Right ventricle myocardium inferior (tissue), 1 donor: ENCODE results near the gene CDH11. TPM values are rescaled to one million over a fixed set of nuclear protein-coding genes. Genes with fewer than 3 reads are reported as not detected.
A peak's percentile ranks its signal among the peaks of the same experiment; 100 is the strongest.

Experiments
- ATAC-seq: fragments of 200-7000 bp; cut with Tn5 transposase; one replicate; pipeline ENCODE4 v1.9.1; 2020; ENCODE audit warnings: mild to moderate bottlenecking, moderate library complexity
- DNase-seq: peaks from one replicate; pipeline ENCODE4 v3.0.0; 2021; ENCODE audit errors: missing footprints
- intact Hi-C: fragments of 100-400 bp; cut with DNase I; formaldehyde crosslinking; loops from one replicate; pipeline ENCODE4 v1.11.0; 2022
- total RNA-seq: library from RNA; stranded (reverse); fragmentation: NEBNext Ultra II Directional; extraction: Animal tissue kit (Norgen Biotek cat#: 25700); gene quantifications from one replicate; pipeline ENCODE4 v1.2.1, GENCODE V29; 2021
- donor health status: DM: no; HTN: yes; CAD: no; lungs with severe emphysema.

CDH11 gene
- total RNA-seq, 1 donor from 2014 or later, result 8.8 TPM

DNA sequence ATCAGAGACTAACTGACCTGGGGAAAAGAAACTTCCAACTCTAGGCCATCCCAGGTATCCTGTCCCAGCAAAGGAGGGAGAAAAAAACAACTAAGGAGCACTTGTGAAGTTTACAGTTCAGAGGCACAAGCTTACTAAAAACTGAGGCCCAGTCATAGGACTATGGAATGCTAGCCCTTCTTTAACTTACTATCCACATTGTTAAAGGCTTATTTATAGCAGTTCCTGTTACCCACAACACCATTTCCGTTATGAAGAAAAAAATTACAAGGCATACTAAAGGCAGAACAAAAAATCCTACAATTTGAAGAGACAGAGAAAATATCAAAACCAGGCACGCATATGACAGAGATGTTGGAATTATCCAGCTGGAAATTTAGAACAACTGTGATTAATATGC, 159.1 kb downstream of the CDH11 start:
- ATAC-seq (no peak), DNase-seq (no peak)
- intact Hi-C loops, result no loop called here

GRCh38 chr16:64957246-64957645, 164.6 kb downstream of the CDH11 start:
- no peak for ATAC-seq
- DNase-seq, result no peak

DNA sequence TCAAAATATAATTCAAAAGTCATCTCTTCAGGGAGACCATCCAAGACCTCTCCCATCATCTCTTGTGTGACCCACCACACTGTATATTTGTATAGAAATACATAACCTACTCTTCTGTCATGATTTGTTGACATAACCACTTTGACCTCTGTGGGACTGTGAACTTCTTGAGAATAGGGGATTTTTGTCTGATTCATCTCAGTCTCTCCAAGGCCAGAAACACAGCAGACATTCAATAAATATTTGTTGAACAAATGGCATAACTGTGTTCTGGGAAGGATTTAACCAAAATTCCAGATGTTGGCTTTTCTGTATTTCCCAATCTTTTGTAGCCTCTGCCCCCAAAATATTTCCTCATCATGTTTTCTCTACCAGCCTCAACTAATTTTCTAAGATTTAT, 169.7 kb downstream of the CDH11 start:
- peak; percentile 26 for ATAC-seq
- no peak for DNase-seq
- intact Hi-C loops, result no loop called here

More at GRCh38 chr16:64957246-64957645, 164.6 kb downstream of the CDH11 start:
- intact Hi-C loops, result no loop called here

GRCh38 chr16:64951193-64951592, 170.7 kb downstream of the CDH11 start:
- DNase-seq, result no peak
- no peak for ATAC-seq
- intact Hi-C loops, result no loop called here

- intact Hi-C loops, result no loop called here
- no peak for DNase-seq
- no peak for ATAC-seq
Measured at GRCh38 chr16:64950731-64951130, 171.1 kb downstream of the CDH11 start.

DNA sequence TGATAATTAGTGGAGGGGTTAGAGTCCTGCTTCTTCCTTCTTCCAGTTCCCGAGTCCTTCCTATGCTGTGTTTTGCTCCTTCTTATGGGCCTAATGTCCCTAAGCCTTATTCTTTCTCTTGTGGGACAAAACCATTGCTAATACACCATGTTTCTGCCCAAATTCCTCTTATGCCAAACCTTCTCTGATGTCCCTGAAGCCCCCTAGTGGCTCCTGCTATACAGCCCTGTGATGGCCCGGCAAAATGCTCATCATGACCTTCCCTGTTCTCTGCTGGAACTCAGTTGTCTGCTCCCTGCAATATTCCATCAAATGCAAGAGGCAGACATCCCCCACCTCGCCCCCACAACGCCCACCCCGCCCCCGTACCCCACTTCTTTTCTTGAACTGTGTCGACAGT, 171.6 kb downstream of the CDH11 start:
- DNase-seq (no peak), ATAC-seq (no peak)
- intact Hi-C loops, result no loop called here

DNA sequence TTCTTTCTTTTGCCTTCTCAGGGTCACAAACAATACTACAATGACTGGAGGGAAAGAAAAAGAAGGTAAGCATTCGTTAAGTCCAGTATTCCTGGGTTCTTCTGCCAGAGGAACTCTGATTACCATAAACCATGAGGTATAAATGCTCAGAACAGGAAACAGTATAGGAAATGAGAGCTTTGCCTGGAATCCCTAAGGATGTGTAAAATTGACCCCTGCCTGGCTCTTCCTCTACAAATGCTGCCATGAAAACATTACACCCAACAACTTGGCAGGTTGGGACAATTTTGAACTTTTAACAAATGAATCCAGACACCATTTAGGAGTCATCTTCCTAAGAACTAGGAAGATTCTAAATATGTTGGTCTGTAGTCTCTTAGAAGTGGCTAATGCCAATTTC, 173.8 kb downstream of the CDH11 start:
- ATAC-seq (no peak), DNase-seq (no peak)
- intact Hi-C loops, result no loop called here

DNA sequence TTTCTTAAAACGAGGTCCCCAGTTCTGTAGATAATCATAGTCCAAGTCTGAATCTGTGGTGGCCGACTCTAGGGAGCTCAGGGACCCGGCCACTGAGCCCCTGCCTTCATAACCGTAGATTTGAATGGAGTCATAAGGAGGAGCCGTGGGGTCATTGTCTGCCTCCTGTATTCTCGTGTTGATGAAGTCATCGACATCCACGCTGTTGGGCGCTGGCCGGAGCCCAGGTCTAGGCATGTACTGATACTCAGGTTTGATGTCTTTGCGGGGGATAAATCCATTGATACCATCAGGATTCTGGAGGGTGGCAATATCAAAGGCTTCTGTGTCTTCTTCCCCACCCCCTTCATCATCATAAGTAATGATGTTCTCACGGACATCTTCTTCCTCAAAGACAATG, 174.2 kb downstream of the CDH11 start:
- intact Hi-C loops, result no loop called here
- ATAC-seq (no peak), DNase-seq (no peak)

GRCh38 chr16:64933885-64934284, 188.0 kb downstream of the CDH11 start:
- intact Hi-C loops, result no loop called here

DNA sequence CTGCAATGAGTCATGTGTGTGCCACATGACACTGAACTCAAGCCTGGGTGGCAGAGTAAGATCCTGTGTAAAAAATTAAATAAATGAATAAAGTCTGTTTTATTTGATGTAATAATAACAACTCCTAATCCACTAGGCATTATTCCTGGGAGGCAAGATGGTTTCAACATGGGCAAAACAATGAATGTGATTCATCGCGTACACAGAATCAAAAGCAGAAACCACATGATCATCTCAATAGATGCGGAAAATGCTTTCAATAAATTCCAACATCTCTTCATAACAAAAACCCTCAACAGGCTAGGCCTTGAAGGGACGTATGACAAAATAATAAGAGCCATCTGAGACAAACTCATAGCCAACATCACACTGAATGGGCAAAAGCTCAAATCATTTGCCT, 195.4 kb downstream of the CDH11 start:
- DNase-seq (no peak), ATAC-seq (no peak)
- intact Hi-C loops, result no loop called here

More at GRCh38 chr16:64933885-64934284, 188.0 kb downstream of the CDH11 start:
- no peak for DNase-seq
- ATAC-seq, result peak; percentile 68

- intact Hi-C loops, result no loop called here
- ATAC-seq (peak; percentile 71), DNase-seq (peak; percentile 30)
Measured at GRCh38 chr16:64925166-64925565, 196.7 kb downstream of the CDH11 start.

DNA sequence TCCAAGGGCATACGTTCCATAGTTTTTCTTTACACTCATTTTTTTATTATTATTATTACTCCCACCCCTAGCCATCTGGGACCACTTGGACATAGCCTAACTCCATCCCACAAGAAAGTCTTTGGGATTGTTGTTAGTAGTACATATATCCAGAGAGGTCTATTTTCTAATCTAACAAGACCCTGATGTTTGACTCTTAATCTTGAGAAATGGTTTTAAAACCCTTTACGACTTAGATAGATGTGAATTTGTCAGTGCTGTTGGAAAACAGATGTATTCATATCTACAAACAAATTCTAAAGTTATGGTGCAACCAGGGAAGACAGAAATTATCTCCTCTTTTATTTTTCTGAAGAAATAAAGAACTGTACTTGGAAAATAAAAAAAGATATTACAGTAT, 197.8 kb downstream of the CDH11 start:
- ATAC-seq (no peak), DNase-seq (no peak)
- intact Hi-C loops, result no loop called here

- intact Hi-C loops, result no loop called here
- ATAC-seq, result no peak
- DNase-seq, result no peak
Measured at GRCh38 chr16:64919929-64920607, 201.8 kb downstream of the CDH11 start.

- DNase-seq (no peak), ATAC-seq (no peak)
- intact Hi-C loops, result no loop called here
Measured at GRCh38 chr16:64919141-64919540, 202.7 kb downstream of the CDH11 start.

DNA sequence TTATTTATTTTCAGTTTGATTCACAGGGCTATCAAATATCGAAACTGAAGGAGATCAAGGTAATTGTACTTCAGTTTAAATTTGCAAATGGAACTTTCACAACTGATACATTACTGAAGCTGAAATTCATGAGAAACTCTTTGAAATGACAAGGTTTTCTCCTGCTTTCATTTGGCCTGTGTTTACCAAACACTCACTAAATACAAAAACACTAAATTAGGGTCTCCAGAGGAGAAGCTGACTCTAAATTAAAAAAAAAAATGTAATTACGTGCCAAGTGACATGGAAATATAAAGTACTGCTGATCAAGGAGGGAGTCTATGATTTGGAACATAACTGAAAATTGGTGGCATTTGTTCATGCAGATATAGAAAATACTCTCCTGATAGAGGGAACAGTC, 205.8 kb downstream of the CDH11 start:
- intact Hi-C loops, result no loop called here
- ATAC-seq, result no peak
- DNase-seq, result no peak

- intact Hi-C loops, result no loop called here
- ATAC-seq, result peak; percentile 91
Measured at GRCh38 chr16:64910356-64910755, 211.5 kb downstream of the CDH11 start.

DNA sequence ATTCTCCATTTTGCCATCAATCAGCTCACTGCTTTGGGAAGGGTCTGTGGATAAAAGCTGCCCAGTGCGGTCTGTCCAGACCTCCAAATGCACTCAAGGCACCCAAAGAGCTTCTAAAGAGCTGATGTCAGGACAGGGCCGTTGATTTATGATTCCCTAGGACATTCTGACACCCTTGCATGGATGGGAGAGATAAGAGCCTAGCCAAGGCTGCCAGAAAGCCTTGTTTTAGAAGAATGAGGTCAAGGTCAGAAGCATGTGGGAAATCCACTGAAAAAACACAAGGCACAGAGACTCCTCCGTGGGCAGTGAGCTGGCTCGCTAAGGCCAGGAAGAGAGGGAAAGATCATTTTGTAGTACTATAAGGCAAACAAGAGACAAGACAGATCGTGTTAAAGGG, 214.0 kb downstream of the CDH11 start:
- intact Hi-C loops, result no loop called here
- ATAC-seq (no peak), DNase-seq (no peak)

More at GRCh38 chr16:64910356-64910755, 211.5 kb downstream of the CDH11 start:
- peak; percentile 50 for DNase-seq

GRCh38 chr16:64903770-64904169, 218.1 kb downstream of the CDH11 start:
- intact Hi-C loops, result no loop called here
- no peak for ATAC-seq
- DNase-seq, result no peak

- intact Hi-C loops, result no loop called here
- DNase-seq (no peak), ATAC-seq (no peak)
Measured at GRCh38 chr16:64900517-64900916, 221.3 kb downstream of the CDH11 start.

GRCh38 chr16:64900019-64900418, 221.8 kb downstream of the CDH11 start:
- DNase-seq (no peak), ATAC-seq (no peak)
- intact Hi-C loops, result no loop called here

- ATAC-seq (no peak), DNase-seq (no peak)
- intact Hi-C loops, result no loop called here
Measured at GRCh38 chr16:64898159-64898558, 223.7 kb downstream of the CDH11 start.
